Activated CD8-positive, alpha-beta memory T cell treated with anti-CD3 and anti-CD28 coated beads for 1 hour (primary cell): Measurements from ENCODE around the gene RHBDF1.

ENCODE experiments used
- DNase-seq, 2 donors: peaks; one replicate each; pipeline ENCODE4 v3.0.0-alpha.2; 2020; ENCODE audit warnings: low read depth in 1 of 2; ENCODE audit errors: extremely low read depth in 1 of 2

RHBDF1 gene

GRCh38 chr16:92431-93339, 20.3 kb upstream of the RHBDF1 start:
- DNase-seq = no peak

- DNase-seq = no peak
Measured at GRCh38 chr16:91484-91883, 19.1 kb upstream of the RHBDF1 start.

- DNase-seq = no peak
Measured at GRCh38 chr16:89391-90302, 17.2 kb upstream of the RHBDF1 start.

GRCh38 chr16:88613-89012, 16.2 kb upstream of the RHBDF1 start:
- no peak for DNase-seq

- DNase-seq = no peak
Measured at GRCh38 chr16:86483-86952, 14.1 kb upstream of the RHBDF1 start.

DNA sequence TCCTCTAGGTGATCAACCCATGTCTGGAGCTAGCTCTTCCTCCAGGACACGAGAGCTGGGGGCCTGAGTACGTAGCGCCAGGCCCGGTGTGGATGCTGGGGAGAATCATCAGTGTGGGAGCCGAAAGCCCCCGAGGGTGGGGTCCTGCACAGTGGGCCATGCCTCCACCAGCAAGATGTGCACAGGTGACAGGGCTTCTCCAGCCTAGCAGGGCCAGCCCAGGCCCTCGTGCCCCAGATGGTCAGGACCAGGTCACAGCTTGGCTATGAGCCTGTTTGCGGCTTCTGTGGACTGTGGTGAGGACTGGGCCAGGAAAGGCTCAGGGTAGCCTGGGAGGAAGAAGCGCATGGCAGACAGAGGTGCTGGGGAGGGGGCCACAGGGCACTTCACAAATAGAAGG, 13.4 kb upstream of the RHBDF1 start:
- no peak for DNase-seq

GRCh38 chr16:85407-85782, 13.0 kb upstream of the RHBDF1 start:
- DNase-seq = no peak

DNA sequence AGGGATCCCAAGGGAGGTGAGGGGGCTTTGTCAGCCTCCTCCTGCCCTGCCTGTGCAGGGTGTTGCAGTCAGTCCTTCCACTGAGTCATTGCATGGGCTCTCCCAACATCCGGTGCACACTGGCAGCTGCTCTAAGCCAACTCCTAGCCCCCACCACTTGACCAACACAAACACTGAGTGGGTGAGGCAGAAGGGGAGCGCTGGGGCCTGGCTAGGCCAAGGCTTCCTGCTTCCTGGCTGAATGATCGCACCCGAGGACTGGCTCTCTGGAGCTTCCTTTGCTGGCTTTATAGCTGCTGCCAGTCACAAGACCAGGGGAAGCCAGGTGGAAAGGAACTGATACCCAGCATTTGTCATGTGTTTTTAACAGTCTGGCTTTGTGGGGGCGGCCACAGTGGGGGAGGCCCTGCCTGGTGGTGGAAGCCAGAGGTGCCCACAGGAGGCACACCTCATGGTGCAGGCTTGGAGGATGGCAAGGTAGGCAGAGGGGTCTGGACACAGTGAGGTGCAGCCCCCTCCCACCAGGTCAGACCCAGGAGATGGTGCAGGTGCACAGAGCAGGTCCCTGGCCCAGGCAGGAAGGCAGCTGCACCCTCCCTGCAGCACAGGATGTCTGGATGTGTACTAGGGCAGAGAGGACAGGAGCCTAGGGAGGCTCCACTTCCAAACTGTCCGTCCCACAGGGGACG, 12.4 kb upstream of the RHBDF1 start:
- peak in 1 of 2 donors; percentile 8 for DNase-seq

DNA sequence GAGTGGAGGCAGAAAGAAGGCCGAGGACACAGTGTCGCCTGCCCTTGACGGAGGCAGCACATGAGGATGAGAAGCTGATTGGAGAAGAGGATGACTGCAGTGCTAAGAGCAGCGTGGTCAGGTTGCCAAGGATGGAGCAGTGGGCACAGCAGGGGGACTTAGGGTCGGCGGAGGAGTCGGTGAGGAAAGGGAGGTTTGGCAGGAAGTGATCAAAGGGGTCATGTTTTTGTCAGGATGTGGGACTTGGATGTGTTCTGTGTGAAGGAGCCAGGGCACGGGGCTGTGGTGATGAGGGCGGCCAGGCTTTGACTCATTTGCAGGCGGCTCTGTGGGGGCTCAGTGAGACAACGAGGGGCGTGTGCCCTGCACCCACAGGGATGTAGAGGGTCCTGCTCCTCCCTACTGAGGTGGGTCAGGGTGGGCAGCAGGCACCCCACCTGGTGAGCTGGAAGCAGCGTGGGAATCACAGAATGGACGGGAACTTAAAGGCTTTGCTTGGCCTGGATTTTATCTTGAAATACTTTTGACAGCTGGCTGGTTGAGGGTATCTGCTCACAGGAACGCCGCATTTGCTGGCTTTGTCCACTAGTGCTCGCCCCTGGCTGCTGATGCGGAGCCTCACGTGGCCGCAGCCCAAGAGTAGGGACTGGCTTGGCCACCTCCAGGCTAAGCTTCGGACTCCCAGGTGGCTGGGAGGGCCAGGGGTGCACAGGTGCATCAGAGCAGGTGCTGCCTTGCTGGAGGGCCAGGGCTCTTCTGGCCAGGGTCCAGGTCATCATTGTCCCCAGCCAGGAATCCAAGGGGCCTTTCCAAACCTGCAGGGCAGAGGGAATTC, 11.6 kb upstream of the RHBDF1 start:
- DNase-seq = no peak

DNA sequence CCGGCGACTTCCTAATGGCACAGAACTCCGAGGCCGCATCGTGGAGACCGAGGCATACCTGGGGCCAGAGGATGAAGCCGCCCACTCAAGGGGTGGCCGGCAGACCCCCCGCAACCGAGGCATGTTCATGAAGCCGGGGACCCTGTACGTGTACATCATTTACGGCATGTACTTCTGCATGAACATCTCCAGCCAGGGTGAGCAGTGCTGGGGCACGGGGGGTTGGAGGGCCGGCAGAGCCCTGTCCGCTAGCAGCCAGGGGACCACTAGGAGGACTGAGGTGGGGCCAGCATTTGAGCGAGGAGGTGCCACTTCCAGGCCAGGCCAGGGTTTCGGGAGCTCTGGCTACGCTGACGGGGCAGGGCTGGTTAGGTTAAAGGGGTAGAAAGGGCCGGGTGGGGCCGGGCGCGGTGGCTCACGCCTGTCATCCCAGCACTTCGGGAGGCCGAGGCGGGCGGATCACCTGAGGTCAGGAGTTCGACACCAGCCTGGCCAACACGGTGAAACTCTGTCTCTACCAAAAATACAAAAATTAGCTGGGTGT, 10.7 kb upstream of the RHBDF1 start:
- no peak for DNase-seq

DNA sequence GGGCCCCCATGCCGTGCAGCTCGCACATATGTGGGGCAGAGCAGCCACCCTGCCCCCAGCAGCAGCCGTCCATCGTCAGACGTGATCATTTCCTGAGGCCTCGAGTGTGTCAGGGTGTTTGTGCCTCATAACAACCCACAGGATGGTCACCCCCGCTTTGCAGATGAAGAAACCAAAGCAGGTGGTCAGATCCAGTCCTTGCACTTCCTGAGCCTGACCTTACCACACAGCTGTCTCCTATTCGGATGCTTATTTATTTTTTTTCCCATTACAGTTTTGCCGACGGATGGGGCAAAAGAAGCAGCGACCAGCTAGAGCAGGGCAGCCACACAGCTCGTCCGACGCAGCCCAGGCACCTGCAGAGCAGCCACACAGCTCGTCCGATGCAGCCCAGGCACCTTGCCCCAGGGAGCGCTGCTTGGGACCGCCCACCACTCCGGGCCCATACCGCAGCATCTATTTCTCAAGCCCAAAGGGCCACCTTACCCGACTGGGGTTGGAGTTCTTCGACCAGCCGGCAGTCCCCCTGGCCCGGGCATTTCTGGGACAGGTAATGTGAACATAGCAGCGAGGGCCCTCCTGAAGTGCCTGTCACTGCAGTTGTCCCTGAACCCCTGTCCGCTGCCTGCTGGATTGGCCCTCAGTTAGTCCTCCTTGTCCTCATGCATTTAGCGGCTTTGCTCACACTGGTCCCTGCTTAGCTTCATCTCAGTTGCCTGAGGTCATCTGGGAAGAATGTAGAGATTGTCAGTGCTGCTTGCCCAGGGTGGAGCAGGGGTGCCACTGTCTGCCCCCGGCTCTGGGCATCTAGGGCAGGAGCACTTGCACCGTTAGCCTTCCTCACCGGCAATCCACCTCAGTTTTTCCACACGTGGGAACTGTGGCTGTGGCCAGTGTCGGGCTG, 7.0 kb upstream of the RHBDF1 start:
- DNase-seq = no peak

DNA sequence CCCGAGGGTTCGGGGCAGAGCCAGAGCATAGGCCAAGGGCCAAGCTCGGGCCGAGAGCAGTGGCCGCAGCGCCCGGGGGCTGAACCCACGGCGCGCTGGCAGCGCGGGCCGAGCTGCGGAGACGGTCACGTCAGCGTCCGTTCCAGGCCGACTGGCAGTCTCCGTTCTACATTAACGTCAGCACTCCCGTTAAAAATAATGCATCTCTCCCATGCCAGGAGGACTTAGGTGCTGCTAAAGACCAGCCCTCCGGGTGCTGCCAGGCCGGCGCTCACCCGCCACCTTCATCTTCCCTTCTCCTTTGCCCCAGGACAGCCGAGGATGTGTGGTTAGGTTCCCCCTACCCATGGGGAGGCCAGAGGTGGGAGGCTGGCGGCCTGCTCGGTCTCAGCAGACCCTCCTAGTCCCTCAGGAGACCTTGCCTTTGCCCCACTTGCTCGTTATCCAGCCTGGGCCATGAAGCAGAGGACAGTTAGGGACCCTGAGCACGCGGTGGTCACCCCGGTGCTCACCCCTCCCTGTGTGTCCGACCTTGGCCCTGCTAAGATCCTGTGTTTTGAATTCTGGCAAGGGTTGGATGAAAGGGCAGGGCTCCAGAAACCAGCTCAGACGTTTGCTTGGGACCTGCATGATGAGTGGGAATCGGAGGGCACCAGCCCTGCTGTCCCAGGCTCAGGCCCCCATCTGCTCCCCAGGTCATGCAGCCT, 6.2 kb upstream of the RHBDF1 start:
- no peak for DNase-seq

- peak; percentile 32 to 72 for DNase-seq
Measured at GRCh38 chr16:77807-78443, 5.5 kb upstream of the RHBDF1 start, which contains the start of gene MPG. MPG (plus strand) TSS chr16:78225; CDS start chr16:78310, 85 bp downstream.

DNA sequence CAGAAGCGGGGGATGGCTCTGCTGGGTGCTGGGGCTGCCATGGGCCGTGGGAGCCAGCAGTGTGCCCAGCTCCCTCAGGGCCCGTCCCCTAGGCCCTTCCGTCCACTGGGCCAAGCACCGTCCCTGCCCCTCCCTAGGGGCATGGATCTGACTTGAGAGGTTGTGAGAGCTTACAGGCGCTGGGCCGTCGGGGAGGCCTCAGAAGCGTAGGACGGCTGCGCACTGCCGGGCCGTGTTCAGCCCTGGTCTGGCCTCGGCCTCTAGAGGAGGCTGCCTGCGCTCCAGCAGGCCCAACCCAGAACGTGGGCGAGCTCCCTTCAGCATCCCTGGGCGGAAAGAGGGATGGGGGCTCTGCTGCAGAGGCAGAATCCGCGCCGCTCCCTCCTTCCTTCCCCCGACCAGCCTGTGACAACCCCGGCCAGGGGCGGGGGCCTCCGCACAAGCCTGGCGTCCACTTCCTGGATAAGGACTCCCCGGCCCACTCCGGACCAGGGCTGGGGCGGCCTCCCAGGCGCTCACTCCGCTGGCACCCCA, 4.9 kb upstream of the RHBDF1 start:
- DNase-seq = no peak

DNA sequence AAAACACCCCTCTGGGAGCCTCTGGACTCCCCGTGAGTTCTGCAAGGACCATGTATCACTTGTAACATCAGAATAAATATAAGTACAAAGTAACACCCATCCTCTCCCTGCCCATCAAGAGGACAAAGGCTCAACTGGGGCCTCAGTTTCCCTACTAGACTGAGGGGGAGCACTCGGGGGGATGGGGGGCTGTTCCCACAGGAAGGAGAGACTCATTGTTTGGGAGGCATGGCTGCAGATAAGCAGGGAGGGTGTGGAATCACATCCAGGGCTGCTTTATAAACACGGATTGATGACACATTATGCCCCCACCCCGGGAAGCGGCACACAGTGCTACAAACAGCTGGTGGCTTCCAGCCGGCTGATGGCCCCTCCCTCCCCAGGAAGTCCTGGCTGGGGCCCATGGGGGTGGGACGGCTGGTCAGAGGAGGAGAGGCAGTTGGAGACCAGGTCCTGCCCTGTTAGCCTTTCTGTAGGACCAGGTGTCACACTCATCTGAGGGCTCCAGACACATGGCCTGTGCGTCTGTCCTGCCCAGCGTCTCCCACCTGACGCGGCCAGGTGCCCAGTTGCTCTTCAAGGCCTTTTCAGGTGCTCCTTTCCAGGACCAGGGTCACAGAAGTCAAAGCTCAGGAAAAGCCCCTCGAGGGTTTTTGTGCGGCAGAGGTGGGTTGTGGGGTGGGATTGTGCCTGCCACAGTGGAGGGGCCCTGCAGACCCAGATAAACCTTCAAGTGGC, 4.3 kb upstream of the RHBDF1 start:
- no peak for DNase-seq

DNA sequence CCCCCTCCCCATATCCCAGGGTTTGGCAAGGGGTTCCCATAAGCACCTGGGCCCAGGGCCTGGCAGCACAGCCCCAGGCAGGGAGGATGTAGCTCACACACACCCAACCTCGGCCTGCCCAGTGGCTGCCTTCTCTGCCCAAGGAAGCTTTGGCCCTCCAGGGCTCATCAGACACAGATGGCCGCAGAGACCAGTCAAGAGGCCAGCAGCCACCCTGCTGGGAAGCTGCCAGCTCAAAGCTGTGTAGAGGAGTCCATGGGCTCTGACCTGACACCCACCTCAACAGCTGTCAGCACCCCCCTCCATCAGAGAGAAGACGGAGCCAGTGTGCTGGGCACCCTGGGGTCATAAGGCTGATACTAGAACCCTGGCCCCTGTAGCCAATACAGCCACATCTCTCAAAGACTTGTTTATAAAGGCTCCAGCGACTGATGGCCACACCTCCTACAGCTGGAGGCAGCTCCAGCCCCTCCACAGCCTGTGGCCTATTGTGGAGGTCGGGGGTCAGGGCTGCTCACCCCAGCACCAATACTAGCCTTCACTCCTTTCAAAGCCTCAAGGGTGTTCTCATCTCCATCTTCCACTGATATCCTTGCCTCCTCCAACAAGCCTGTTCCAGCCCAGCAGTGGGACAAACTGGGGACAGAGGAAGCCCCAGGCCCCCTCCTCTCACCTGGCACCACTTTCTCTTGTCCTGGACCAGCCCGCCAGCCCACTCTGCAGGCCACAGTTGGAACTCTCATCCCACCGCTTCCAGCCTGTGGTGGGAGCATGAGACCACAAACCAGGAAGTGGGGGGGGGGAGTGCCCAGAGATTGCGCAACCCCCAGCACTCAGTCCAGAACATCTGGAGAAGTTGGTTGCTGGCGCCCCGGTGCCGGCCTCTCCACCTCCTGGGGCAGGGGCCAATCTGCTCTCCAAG, 3.4 kb upstream of the RHBDF1 start:
- DNase-seq = no peak
